Smooth muscle cell (in vitro differentiated cells): ENCODE data around the gene EVL. TPM values are rescaled to one million over a fixed set of nuclear protein-coding genes. Genes with fewer than 3 reads are reported as not detected.

Source experiments
- DNase-seq: peaks from one replicate; lab custom pipeline; 2025; ENCODE audit not compliant: unreplicated experiment; lab: John Stamatoyannopoulos, UW
- H2AFZ ChIP-seq: fragments of 200-600 bp; sonication (generic); 2 replicates; pipeline ENCODE4 v1.6.0; 2016; ENCODE audit warnings: antibody characterized with exemption, low read depth, mild to moderate bottlenecking
- H3F3A ChIP-seq: fragments of 200-600 bp; sonication (generic); 2 replicates; pipeline ENCODE4 v1.6.0; 2017; ENCODE audit warnings: antibody characterized with exemption, low read depth
- H3K27ac ChIP-seq: fragments of 200-600 bp; sonication (generic); 2 replicates; pipeline ENCODE4 v1.5.1; 2016; ENCODE audit warnings: low read depth, mild to moderate bottlenecking
- H3K27me3 ChIP-seq: fragments of 200-600 bp; sonication (generic); 2 replicates; pipeline ENCODE4 v1.6.1; 2016; ENCODE audit warnings: low read depth, mild to moderate bottlenecking
- H3K36me3 ChIP-seq: fragments of 200-600 bp; sonication (generic); 2 replicates; pipeline ENCODE4 v1.5.1; 2016; ENCODE audit warnings: low read depth
- H3K4me1 ChIP-seq: fragments of 200-600 bp; sonication (generic); 2 replicates; pipeline ENCODE4 v1.5.1; 2016; ENCODE audit warnings: low read depth
- H3K4me2 ChIP-seq: fragments of 200-600 bp; sonication (generic); 2 replicates; pipeline ENCODE4 v1.6.0; 2016; ENCODE audit warnings: mild to moderate bottlenecking
- H3K4me3 ChIP-seq: fragments of 200-600 bp; sonication (generic); 2 replicates; pipeline ENCODE4 v1.5.1; 2016; ENCODE audit warnings: mild to moderate bottlenecking
- H3K79me2 ChIP-seq: fragments of 200-600 bp; sonication (generic); 2 replicates; pipeline ENCODE4 v1.6.0; 2016; ENCODE audit warnings: low read depth, mild to moderate bottlenecking
- H3K9ac ChIP-seq: fragments of 200-600 bp; sonication (generic); 2 replicates; pipeline ENCODE4 v1.6.0; 2016; ENCODE audit warnings: low read depth
- H3K9me3 ChIP-seq: fragments of 200-600 bp; sonication (generic); replicated peaks from 2 replicates; pipeline ENCODE4 v1.5.1; 2016; ENCODE audit warnings: low read depth
- H4K20me1 ChIP-seq: fragments of 200-600 bp; sonication (generic); 2 replicates; pipeline ENCODE4 v1.6.0; 2016; ENCODE audit warnings: low read depth
- CTCF ChIP-seq: fragments of 200-600 bp; sonication (generic); IDR thresholded peaks from 2 replicates; pipeline ENCODE4 v1.5.1; 2017; ENCODE audit warnings: borderline replicate concordance, mild to moderate bottlenecking, antibody characterized with exemption; ENCODE audit not compliant: insufficient read depth, poor library complexity, severe bottlenecking
- WGBS: methylation state at CpG from one replicate; pipeline ENCODE4 v1.1.7; 2016; ENCODE audit warnings: low lambda C conversion rate; 5-methylcytosine and 5-hydroxymethylcytosine counted together
- polyA plus RNA-seq: library from polyadenylated mRNA; unstranded; fragments of >200 nt; fragmentation: Nextera tagmentation; extraction: Ambion mirVana; gene quantifications from 2 replicates; pipeline ENCODE4 v1.2.1, GENCODE V29; 2016
- total RNA-seq: library from RNA; depleted of rRNA; stranded (reverse); fragments of >200 nt; gene quantifications from 2 replicates; pipeline ENCODE4 v1.2.3, GENCODE V29; 2014

The EVL gene
- total and polyA plus RNA-seq, 2 experiments from 2014 or later, result 19.5 to 26.3 TPM

GRCh38 chr14:100121643-100122480 lies 56.6 kb downstream of the EVL start:
- 94% methylated on average over 14 of the region's 14 CpGs for WGBS
- Histone ChIP-seq H3F3A (no peaks in the 10 kb centered on the region), H3K79me2 (no peaks in the 10 kb centered on the region), H3K4me2 (no peak overlapping the region), H3K27me3 (no peaks in the 10 kb centered on the region), H2AFZ (no peak overlapping the region), H3K27ac (no peak overlapping the region), H3K9me3 (no peaks in the 10 kb centered on the region), H3K36me3 (no peaks in the 10 kb centered on the region), H4K20me1 (no peaks in the 10 kb centered on the region), H3K9ac (no peak overlapping the region), H3K4me3 (no peak overlapping the region), H3K4me1 (no peaks in the 10 kb centered on the region)
- no peak for DNase-seq
- no peak for TF ChIP-seq CTCF

DNA sequence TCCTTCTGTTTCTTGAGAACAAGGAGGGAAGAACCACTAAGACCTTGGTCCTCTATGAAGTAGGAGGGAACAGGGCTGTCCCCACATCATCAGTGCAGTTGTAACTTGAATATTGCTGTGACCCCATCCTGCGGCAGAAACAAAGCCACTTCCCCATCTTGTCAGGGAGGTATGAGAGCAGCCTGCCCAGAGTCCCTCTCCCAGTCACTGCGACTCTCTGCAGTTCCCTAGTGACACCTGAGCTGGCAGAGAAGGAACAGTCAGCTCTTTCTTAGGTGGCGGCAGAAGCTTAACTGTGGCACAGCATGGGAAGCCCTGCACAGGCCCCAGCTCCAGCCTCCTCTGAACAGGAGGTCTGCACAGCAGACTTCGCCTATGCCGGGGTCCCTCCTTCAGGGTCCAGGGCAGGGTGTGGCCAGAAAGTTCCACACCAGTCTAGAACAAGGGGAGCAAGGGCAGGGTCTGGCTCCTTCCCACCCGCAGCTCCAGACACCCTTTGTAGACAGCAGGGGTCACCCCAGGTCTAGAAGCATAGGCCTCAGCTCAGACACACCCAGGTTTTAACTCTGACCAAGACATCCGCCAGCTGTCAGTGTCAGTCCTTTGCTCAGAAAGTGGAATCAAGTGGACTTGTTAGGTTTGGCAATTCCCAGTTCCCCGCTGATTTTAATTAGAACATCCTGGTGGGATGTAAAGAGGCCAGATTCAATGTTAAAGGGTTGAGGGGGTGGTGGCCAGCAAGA lies 57.4 kb downstream of the EVL start:
- H3K4me2 ChIP-seq, result no peak overlapping the region
- H3K79me2 ChIP-seq, result no peaks in the 10 kb centered on the region
- no peaks in the 10 kb centered on the region for H3K4me1 ChIP-seq
- TF ChIP-seq CTCF, result no peak
- H3K9ac ChIP-seq, result no peak overlapping the region
- no peak overlapping the region for H3K27ac ChIP-seq
- H3K27me3 ChIP-seq, result no peaks in the 10 kb centered on the region
- H3F3A ChIP-seq, result no peaks in the 10 kb centered on the region
- DNase-seq, result no peak
- no peaks in the 10 kb centered on the region for H4K20me1 ChIP-seq
- no peak overlapping the region for H3K4me3 ChIP-seq
- 95% methylated on average over 8 of the region's 8 CpGs for WGBS
- H3K9me3 ChIP-seq, result no peaks in the 10 kb centered on the region
- no peaks in the 10 kb centered on the region for H3K36me3 ChIP-seq
- no peak overlapping the region for H2AFZ ChIP-seq

GRCh38 chr14:100123618-100124017 lies 58.4 kb downstream of the EVL start:
- Histone ChIP-seq H3K9me3 (no peaks in the 10 kb centered on the region), H2AFZ (no peak overlapping the region), H3K36me3 (no peaks in the 10 kb centered on the region), H3K9ac (no peak overlapping the region), H3K4me3 (no peak overlapping the region), H3K27me3 (no peaks in the 10 kb centered on the region), H3K4me2 (no peak overlapping the region), H4K20me1 (no peaks in the 10 kb centered on the region), H3K79me2 (no peaks in the 10 kb centered on the region), H3F3A (no peaks in the 10 kb centered on the region), H3K27ac (no peak overlapping the region), H3K4me1 (no peaks in the 10 kb centered on the region)
- WGBS, result 100% methylated on average over 10 of the region's 10 CpGs
- DNase-seq, result no peak
- no peak for TF ChIP-seq CTCF
